T-helper 2 cell treated with Interferon-gamma antibody and Interleukin-4, amounts not matched to agents 100 ng/mL and 5 ng/mL, for 36 hours (primary cell): ENCODE measurements around the gene RPS6KA3. TPM values are rescaled to one million over a fixed set of nuclear protein-coding genes. Genes with fewer than 3 reads are reported as not detected.

ENCODE experiments used
- intact Hi-C: fragments of 100-400 bp; cut with micrococcal nuclease; formaldehyde crosslinking; loops from one replicate; pipeline ENCODE4 v1.15.1; 2023
- total RNA-seq: library from RNA; stranded (reverse); gene quantifications from 2 replicates; pipeline ENCODE4 v1.2.3, GENCODE V29; 2022

Gene RPS6KA3
- total RNA-seq = 66.4 and 67.8 TPM in 2 replicates

DNA sequence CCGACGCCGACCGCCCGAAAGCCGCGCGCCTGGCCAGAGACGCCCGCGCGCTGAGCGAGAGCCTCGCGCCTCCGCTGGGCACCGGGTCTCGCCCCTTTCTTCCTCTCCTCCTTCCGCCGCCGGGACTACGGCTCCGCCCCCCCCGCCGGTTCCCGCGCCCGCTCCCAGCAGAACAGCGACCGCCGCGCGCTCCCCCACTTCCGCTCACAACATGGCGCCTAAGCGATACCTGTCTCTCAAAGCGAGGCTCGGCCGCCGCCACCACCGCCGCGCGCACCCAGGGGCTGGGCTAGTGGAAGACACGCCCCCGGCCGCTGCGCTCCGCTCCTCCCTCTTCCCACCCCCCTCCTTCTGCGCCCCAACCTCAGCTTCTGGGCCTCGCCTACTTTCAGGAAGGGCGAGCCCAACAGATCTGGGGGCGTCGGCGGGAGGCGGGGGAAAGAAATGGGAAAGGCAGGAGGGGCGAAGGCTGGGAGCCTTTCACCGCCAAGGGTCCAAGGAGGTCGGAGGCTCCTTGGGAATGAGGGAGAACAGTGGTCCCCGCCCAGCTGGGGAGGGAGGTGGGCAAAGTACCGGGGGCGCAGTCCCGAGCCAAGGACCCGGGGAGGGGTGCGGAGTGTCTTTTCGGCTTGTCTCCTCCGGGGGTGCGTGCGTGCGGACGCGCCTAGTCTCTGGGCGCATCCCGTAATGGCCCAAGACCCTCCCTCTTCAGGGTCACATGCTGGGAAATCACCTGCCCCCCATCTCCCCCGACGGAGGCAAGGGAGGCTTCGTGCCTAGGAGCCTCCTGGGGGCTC is at the start of gene RPS6KA3:
TSS of gene RPS6KA3 (minus strand) at position 100 of the 797 bp plus-strand sequence. CDS start 277 bp downstream, outside the sequence.
- intact Hi-C loops = loop anchor here (1.0 to 5.0 kb wide), 5 partner anchors 115 to 275 kb away; partner anchors contain the start of genes BCLAF3 and EIF1AX

DNA sequence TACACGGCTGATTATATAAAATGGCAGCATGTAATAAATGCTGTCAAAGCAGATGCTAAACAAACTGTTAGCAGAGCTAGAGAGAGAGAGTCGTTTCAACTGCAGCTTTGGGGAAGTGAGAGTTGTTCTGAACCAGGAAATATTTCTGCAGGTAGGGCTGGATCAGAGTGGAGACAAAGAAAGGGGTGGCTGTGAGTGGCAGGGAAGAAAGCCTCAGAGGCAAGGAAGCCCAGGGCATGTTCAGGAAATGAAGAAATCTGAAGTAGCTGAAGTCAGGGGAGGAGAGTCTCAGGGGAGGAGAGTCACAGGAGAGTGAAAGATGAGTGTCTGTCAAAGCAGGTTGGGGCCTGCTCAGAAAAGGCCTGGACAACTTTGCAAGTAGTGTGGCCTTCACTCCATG is 48.4 kb upstream of the RPS6KA3 start:
- intact Hi-C loops = no loop called here

DNA sequence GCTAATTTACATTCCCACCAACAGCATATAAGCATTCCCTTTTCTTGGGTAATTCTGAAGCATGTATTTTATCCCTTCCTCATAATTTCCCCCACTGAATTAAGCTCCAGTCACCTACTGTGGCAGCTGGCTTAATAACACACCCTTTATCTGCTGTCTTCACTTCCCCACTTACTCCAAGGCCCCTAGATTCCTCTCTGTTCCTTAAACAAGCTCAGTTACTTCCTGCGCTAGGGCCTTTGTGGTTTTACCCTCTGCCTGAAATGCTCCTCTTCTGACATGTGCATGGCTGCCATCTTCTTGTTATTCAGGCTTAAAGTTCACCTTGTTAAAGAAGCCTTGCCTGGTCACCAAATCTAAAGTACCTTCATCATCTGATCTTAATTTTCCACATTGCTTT is 47.2 kb upstream of the RPS6KA3 start:
- intact Hi-C loops = no loop called here

DNA sequence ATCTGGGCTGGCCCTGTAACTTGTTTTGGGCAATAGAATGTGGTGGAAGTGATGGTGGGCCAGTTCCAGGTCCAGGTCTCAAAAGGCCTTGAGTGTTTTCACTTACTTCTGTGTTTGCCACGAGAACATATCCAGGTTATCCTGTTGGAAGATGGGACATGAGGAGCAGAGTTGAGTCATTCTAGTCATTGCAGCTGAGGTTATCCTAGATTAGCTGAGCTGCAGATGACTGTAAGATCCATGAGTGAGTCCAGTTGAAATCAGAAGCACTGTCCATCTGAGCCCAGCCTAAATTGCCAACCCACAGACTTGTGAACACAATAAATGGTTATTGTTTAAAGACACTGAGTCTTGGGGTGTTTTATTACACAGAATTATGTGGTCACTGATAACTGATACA is 45.3 kb upstream of the RPS6KA3 start:
- intact Hi-C loops = no loop called here

DNA sequence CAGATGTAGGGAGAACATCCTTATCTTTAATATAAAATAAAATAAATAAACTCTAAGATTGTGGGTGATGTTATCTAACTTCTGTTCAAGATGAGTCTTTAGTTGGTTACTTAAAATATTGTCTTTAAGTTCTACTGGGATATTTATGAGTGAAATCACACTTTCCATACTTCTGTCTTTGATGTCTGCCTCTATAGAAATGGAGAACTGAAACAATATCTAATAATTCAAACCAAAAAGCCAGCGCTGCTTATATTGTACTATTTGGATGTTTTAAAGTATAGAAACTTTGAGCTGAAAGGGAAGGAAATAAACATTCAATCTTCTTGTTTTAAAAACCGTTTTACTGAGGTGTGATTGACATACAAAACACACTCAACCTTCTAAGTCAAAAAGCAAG is 44.8 kb upstream of the RPS6KA3 start:
- intact Hi-C loops = no loop called here

DNA sequence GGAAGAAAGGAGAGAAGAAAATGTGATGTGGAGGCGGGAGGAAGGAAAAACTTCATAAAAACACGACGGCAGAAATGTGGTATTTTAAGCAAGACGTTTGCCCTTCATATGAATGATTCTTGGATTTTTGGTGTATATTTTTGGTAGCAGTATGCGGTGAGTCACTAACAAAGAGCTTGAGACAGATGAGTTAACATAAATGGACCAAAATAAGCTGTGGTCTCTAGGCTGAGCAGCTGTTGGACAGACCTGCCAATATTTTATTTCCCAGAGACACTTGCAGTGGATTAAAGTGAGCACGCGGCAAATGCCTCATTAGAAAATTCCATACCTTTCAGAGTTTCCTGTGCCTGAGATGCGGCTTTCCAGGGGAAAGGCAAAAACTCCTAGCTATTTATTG is 43.1 kb upstream of the RPS6KA3 start:
- intact Hi-C loops = no loop called here

DNA sequence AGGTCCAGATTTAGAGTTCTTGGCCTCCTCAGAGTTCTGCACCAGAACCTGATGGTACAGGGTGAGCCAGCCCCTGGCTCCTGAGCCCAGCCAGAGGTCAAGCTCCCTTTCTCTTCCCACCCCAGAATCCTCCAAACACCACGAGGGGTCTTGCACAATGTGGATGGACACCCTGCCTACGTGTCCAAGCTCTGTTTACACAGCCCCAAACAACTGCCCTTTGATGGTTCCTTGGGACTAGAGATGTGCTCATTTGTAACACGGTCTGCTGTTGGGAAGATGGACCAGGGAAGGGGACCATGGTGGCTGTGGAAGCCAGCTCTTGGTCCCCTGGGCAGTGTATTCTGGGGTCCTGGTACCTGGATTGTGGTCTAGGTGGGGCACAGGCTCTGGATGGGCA is 40.0 kb upstream of the RPS6KA3 start:
- intact Hi-C loops = no loop called here

DNA sequence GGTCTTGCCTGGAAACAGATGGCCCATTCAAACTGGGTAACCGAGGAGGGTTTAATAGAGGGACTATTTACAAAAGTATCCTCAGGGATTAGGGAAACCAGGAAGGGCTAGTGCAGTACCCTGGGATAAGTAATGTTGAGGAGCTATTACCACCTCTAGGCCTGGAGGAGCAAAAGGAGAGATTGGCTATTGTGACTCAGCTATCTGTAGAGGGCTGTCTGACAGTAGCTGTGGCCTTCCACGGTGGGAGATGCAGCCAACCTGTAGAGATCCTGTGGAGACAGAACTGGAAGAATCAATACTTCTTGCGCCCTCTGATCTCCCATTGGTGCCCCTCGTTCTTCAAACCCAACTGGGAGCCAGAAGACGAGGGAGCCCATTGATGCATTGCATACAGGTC is 34.1 kb upstream of the RPS6KA3 start:
- intact Hi-C loops = no loop called here

DNA sequence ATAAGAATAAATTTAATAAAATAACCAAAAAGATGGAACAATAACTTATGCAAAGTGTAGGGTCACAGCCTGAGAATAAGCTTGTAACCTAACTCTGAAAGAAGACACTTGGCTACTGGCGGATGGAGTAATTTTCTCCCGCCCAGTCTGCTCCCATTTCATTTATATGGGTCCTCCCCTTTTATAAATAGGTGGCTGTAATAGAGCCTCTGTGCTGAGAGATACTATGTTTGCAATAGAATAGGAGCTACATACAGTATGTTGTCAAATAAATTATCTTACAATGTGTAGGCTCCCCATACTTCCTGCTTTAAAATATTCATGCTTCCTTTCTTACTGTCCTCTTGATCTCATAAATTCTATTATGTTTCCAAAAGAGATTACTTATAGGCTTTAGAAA is 28.2 kb upstream of the RPS6KA3 start:
- intact Hi-C loops = no loop called here

DNA sequence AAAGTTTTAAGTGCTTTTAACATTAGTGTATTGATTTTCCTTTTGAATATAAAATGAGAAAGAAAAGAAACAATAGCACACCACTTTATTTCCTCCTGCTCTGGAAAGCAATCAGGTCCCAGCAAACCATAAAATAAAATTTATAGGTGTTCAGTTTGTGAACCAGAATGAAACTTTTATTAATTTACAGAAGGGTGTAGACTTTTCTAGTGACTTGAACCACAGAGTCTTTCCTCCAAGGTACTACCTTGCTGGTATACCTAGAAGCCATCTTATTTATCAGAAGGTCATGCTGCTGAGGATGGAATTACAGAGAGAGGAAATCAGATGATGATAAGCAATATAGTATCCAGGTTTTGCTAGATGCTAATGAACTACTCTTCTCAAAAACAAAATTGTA is 27.6 kb upstream of the RPS6KA3 start:
- intact Hi-C loops = no loop called here

DNA sequence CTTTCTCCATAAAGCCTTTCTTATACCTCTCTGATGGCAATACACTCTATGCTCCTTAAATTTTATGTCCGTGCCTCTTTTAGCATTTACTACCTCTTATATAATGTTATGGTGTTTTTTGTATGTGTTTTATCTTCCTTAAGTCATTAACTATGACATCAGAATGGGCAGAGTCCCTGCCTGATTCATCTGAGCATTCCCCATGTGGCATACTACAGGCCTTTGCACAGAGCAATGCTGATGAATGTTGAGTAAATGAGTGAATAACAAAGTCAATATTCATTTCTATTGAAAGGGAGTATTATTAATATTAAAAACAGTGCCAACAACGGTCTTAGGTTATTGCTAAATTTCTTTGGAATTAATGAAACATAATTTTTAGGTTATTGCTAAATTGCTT is 18.8 kb upstream of the RPS6KA3 start:
- intact Hi-C loops = no loop called here

DNA sequence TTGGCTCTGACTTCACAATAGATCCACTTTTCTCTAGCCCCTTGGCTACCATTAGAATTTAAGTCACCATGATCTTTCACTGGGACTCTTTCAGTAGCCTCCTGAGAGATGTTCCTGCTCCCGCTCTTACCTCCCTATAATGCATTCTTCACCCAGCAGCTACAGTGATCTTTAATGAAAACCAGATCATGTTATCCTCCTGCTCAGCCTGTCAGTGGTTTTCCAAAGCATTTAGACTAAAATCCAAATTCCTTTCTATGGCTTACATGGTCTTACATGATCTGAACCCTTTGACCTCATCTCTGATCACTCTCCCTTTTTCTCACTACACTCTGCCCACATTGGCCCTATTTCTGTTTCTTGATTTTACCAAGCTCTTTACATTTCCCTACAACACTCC is 18.3 kb upstream of the RPS6KA3 start:
- intact Hi-C loops = no loop called here

DNA sequence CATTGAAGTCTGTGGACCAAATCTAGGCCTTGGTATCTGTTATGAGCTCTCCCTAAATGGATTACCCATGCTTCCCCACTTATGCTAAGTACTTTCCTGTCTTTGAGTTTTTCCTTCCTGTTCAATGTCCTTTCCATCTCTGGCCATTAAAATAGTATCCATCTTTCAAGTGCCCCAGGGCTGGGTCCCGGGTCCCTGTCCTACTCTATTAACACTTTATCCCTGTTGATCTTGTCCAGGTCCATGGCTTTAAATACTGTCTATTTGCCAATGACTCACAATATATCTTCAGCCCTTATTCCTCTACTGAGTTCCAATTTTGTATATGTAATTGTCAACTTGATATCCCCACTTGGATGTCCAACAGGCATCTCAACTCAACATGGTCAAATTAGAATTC is 17.7 kb upstream of the RPS6KA3 start:
- intact Hi-C loops = no loop called here

DNA sequence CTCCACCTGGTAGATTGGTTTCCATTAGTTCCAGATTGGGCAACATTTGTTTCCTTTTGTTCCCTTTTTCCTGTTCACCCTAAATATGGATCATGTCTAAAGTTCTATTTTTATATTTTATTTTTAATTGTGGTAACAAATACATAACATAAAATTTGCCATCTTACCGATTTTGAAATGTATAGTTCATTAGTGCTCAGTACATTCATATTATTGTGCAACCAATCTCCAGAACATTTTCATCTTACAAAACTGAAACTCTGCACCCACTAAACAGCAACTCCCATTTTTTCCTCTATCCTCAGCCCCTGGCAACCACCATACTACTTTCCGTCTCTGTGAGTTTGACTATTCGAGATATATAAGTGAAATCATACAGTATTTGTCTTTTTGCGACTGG is 14.2 kb upstream of the RPS6KA3 start:
- intact Hi-C loops = no loop called here

DNA sequence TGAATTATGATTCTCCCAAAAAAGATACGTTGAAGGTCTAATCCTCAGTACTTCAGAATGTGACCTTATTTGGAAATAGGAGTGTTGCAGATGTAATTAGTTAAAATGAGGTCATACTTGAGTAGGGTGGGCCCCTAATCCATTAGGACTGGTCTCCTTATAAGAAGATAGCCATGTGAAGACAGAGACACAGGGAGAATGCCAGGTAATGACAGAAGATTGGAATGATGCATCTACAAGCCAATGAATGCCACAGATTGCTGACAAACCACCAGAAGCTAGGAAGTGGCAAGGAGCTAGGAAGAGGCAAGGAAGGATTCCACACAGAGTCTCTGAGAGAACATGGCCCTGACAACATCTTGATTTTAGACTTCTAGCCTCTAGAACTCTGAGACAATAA is 7.4 kb upstream of the RPS6KA3 start:
- intact Hi-C loops = no loop called here

DNA sequence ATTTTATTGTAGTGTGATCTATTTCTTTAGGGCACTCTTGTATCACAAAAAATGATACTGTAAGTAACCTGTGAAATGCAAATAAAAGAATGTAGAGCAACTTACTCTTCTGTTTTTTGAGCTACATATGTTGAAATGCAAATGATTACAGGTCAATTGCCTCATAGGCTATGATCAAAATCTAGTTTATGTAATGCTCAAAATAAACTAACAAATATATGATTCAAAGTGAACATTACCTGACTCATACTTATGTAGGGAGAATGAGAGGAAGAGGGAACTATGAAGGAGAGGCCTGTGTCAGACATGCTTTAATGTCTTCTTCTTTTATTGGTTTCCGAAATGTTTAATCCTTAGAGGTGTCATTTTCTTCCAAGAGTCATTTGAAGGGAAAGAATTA is 5.0 kb upstream of the RPS6KA3 start:
- intact Hi-C loops = no loop called here

DNA sequence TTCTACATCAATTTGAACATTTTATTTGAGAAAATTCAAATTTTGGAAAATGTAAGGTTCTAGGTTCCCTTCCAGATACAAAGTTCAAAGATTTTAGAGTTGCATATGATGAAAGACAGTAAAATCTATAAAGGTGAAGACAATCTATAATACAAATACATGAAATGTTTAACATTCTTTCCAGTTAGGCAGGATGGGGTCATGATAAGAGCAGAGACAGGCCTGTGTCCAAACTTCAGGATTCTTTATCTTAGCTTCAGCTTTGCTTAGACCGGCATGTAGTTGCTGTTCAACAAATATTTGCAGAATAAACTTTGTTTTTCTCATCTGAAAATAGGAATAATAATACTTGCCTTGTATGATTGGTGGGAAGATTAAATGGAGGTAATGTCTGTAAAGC is 4.5 kb upstream of the RPS6KA3 start:
- intact Hi-C loops = no loop called here

DNA sequence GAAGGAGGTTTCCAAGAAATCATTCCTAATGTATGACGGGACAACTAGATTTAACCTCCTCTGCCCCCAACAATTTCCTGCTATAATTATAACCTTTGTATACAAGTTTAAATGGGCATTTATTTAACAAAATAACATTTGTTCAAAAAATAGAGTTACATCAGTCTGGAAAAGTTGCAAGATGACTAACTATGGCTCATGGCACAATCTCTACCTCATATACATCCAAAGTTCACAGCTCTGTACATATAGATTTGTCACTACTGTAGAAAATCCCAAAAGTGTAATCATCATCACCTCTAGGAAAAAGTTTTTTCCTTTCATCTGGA is 3.8 kb upstream of the RPS6KA3 start:
- intact Hi-C loops = no loop called here

DNA sequence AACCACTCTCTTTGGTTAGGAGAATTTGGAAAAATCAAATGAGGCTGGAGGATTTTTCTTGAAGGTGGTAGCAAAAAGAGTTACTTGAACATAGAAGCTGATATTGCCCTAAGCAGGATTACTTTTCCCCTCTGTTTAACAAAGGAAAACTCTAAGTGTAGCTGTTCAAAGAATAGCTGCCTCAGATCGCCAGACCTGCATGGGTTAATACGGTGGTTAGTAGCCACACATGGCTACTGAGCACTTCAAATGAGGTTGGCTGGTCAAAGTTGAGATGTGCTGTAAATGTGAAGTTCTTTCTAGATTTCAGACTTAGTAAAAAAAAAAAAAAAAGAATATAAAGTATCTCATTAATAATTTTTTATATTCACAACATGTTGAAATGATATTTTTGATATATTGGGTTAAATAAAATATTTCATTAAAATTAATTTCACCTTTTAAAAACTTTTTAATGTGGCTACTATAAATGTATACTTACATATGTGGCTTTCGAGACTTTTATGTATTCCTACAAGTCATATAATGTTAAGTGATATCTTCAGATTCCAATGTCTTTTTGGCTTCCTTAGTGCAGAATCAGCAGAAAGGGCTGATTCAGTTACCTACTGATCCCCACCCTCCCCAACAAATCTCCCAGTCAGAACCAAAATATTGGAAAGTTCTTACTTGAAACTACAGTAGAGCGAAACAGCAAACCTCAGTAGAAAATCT is 3.3 kb upstream of the RPS6KA3 start:
- intact Hi-C loops = loop anchor here (5.0 kb wide), 3 partner anchors 112 to 278 kb away; partner anchors contain the start of gene BCLAF3

DNA sequence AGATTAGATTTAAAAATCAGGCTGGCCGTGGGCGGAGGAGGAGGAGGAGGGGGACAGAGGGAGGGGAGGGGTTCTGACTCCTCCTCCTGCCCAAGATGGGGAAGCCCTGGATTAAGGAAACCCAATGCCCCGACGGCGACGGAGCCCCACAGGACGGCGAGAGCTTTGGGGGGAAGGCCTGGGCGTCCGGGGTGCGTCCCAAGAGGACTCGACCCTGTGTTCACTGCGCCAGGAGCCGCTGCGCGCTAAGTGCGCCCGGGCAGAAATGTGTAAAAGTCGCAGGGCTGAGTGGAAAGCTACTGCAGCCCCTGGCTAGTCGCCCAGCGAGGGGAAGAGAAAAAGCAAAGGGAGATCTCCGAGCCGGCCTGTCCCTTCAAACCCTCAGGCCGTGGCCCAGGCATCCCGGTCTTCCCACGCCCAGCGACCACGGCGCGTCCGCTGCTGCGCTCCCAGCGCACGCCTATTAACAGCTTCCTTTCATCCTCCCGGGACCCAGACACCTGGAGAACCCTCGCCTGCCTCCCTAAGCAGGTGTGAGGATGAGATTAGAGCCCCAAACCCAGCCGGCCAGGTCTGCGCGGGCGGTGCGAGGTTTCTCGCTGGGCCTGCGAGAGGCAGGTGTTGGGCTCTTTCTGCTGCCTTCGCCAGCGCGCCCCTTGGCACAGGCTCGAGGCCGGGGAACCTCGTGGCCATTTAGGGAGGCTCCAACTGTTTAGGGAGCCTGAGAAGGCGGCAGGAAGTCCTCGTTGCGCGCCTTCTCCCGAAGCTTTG is 1.4 kb upstream of the RPS6KA3 start:
- intact Hi-C loops = loop anchor here (1.0 to 5.0 kb wide), 5 partner anchors 114 to 276 kb away; partner anchors contain the start of genes BCLAF3 and EIF1AX

DNA sequence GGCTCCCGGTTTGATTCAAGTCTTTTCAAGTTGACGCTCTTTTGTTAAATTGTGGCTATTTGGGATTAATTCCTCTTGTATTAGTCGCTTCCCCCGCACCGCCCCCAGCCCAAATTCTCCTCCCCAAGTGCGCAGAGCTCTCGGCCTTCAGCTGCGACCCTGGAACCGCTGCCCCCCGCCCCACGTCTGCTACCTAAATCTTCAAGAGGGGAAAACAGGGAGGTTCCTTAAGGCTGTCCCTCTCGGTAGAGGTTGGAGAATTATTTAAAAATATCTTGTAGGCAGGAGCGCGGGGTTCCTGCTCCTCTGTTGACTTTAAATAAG is 860 bp upstream of the RPS6KA3 start:
- intact Hi-C loops = loop anchor here (1.0 to 5.0 kb wide), 5 partner anchors 115 to 275 kb away; partner anchors contain the start of genes BCLAF3 and EIF1AX
